Neural progenitor cell (in vitro differentiated cells): ENCODE measurements around the gene CREB3L2. TPM values are rescaled to one million over a fixed set of nuclear protein-coding genes. Genes with fewer than 3 reads are reported as not detected.

Experiments used
- DNase-seq: peaks from one replicate; pipeline ENCODE4 v3.0.0-alpha.2; 2016; ENCODE audit warnings: low spot score
- H2AFZ ChIP-seq: fragments of 200-600 bp; sonication (generic); replicated peaks from 2 replicates; pipeline ENCODE4 v1.6.1; 2016; ENCODE audit warnings: antibody characterized with exemption
- H3F3A ChIP-seq: fragments of 200-600 bp; sonication (generic); 2 replicates; pipeline ENCODE4 v1.6.1; 2016; ENCODE audit warnings: antibody characterized with exemption, low read depth
- H3K27ac ChIP-seq: fragments of 200-600 bp; sonication (generic); 2 replicates; pipeline ENCODE4 v1.5.1; 2016; ENCODE audit warnings: mild to moderate bottlenecking
- H3K27me3 ChIP-seq: fragments of 200-600 bp; sonication (generic); 2 replicates; pipeline ENCODE4 v1.6.1; 2016; ENCODE audit warnings: mild to moderate bottlenecking, moderate library complexity
- H3K36me3 ChIP-seq: fragments of 200-600 bp; sonication (generic); 2 replicates; pipeline ENCODE4 v1.5.1; 2016
- H3K4me1 ChIP-seq: fragments of 200-600 bp; sonication (generic); 2 replicates; pipeline ENCODE4 v1.6.1; 2016; ENCODE audit warnings: mixed run types
- H3K4me2 ChIP-seq: fragments of 200-600 bp; sonication (generic); 2 replicates; pipeline ENCODE4 v1.6.1; 2016
- H3K4me3 ChIP-seq: fragments of 200-600 bp; sonication (generic); 2 replicates; pipeline ENCODE4 v1.5.1; 2016
- H3K79me2 ChIP-seq: fragments of 200-600 bp; sonication (generic); 2 replicates; pipeline ENCODE4 v1.6.1; 2016; ENCODE audit warnings: low read depth
- H3K9ac ChIP-seq: fragments of 200-600 bp; sonication (generic); 2 replicates; pipeline ENCODE4 v1.6.1; 2016
- H3K9me3 ChIP-seq: fragments of 200-600 bp; sonication (generic); 2 replicates; pipeline ENCODE4 v1.5.1; 2016; ENCODE audit warnings: low read depth
- H4K20me1 ChIP-seq: fragments of 200-600 bp; sonication (generic); 2 replicates; pipeline ENCODE4 v1.6.1; 2016; ENCODE audit warnings: low read depth
- H3K27ac Mint-ChIP-seq: 3 replicates; pipeline ENCODE4 v1.8.0; 2021; ENCODE audit warnings: mixed read lengths
- H3K27me3 Mint-ChIP-seq: 2 replicates; pipeline ENCODE4 v1.8.0; 2022; ENCODE audit warnings: low read depth, mild to moderate bottlenecking, inconsistent platforms, moderate library complexity, mixed read lengths; ENCODE audit not compliant: insufficient read depth
- H3K36me3 Mint-ChIP-seq: 3 replicates; pipeline ENCODE4 v1.8.0; 2021; ENCODE audit warnings: mixed read lengths
- H3K4me1 Mint-ChIP-seq: 3 replicates; pipeline ENCODE4 v1.8.0; 2021; ENCODE audit warnings: mixed read lengths
- H3K4me3 Mint-ChIP-seq: 3 replicates; pipeline ENCODE4 v1.8.0; 2021; ENCODE audit warnings: mild to moderate bottlenecking, moderate library complexity, mixed read lengths
- H3K9me3 Mint-ChIP-seq: 3 replicates; pipeline ENCODE4 v1.8.0; 2020; ENCODE audit warnings: mixed read lengths
- CTCF ChIP-seq: fragments of 200-600 bp; sonication (generic); IDR thresholded peaks from 2 replicates; pipeline ENCODE4 v1.5.1; 2017; ENCODE audit warnings: antibody characterized with exemption, mild to moderate bottlenecking
- EZH2 ChIP-seq: fragments of 200-600 bp; sonication (generic); IDR thresholded peaks from 2 replicates; pipeline ENCODE4 v1.6.1; 2017; ENCODE audit warnings: antibody characterized with exemption, mild to moderate bottlenecking, moderate library complexity
- EZH2phosphoT487 ChIP-seq: fragments of 200-600 bp; sonication (generic); IDR thresholded peaks from 2 replicates; pipeline ENCODE4 v1.6.1; 2017; ENCODE audit warnings: antibody characterized with exemption
- total RNA-seq: library from RNA; depleted of rRNA; stranded (reverse); fragments of >200 nt; gene quantifications from 2 replicates; pipeline ENCODE4 v1.2.3, GENCODE V29; 2015; ENCODE audit warnings: low replicate concordance

CREB3L2 gene
- total RNA-seq, 1 donor from 2014 or later = 9.9 TPM

- H3K79me2 ChIP-seq = peaks cover 83% of the 10 kb centered on the region
- no peak overlapping the region for H3K9ac ChIP-seq
- peaks cover 36% of the 10 kb centered on the region for H3K36me3 Mint-ChIP-seq
- H3K4me2 ChIP-seq = no peak overlapping the region
- DNase-seq = no peak
- H3F3A ChIP-seq = no peaks in the 10 kb centered on the region
- peaks cover 4% of the 10 kb centered on the region for H3K4me1 ChIP-seq
- no peak for TF ChIP-seq CTCF
- TF ChIP-seq EZH2phosphoT487 = no peak
- TF ChIP-seq EZH2 = no peak
- no peaks in the 10 kb centered on the region for H3K9me3 ChIP-seq
- no peak overlapping the region for H3K27ac ChIP-seq
- no peaks in the 10 kb centered on the region for H3K27me3 Mint-ChIP-seq
- H3K27me3 ChIP-seq = no peaks in the 10 kb centered on the region
- no peaks in the 10 kb centered on the region for H3K36me3 ChIP-seq
- H3K27ac Mint-ChIP-seq = peak overlapping the region; percentile 55
- H3K4me3 Mint-ChIP-seq = no peak overlapping the region
- H2AFZ ChIP-seq = no peak overlapping the region
- no peak overlapping the region for H3K4me3 ChIP-seq
- H3K9me3 Mint-ChIP-seq = peaks cover 2% of the 10 kb centered on the region
- no peaks in the 10 kb centered on the region for H4K20me1 ChIP-seq
- peaks cover 16% of the 10 kb centered on the region for H3K4me1 Mint-ChIP-seq
Measured at GRCh38 chr7:137994216-137994615, 7.7 kb downstream of the CREB3L2 start.

- no peak overlapping the region for H3K4me2 ChIP-seq
- H3K79me2 ChIP-seq = peaks cover 74% of the 10 kb centered on the region
Measured at GRCh38 chr7:137993395-137993743, 8.5 kb downstream of the CREB3L2 start.

GRCh38 chr7:137992550-137993394, 9.1 kb downstream of the CREB3L2 start:
- Mint-ChIP-seq H3K4me1 (peaks cover 11% of the 10 kb centered on the region), H3K27me3 (no peaks in the 10 kb centered on the region), H3K9me3 (peaks cover 2% of the 10 kb centered on the region), H3K4me3 (no peak overlapping the region), H3K27ac (no peak overlapping the region), H3K36me3 (peaks cover 30% of the 10 kb centered on the region)
- DNase-seq = no peak
- Histone ChIP-seq H3K4me2 (no peak overlapping the region), H3F3A (no peaks in the 10 kb centered on the region), H3K9me3 (no peaks in the 10 kb centered on the region), H3K4me1 (no peaks in the 10 kb centered on the region), H3K36me3 (no peaks in the 10 kb centered on the region), H4K20me1 (no peaks in the 10 kb centered on the region), H3K4me3 (no peak overlapping the region), H3K79me2 (peaks cover 70% of the 10 kb centered on the region), H3K27ac (no peak overlapping the region), H3K27me3 (no peaks in the 10 kb centered on the region), H3K9ac (no peak overlapping the region), H2AFZ (no peak overlapping the region)
- TF ChIP-seq EZH2phosphoT487 (no peak), CTCF (no peak), EZH2 (no peak)

More at GRCh38 chr7:137993395-137993743, 8.5 kb downstream of the CREB3L2 start:
- peaks cover 3% of the 10 kb centered on the region for H3K4me1 ChIP-seq
- no peaks in the 10 kb centered on the region for H4K20me1 ChIP-seq
- TF ChIP-seq EZH2phosphoT487 (no peak), CTCF (no peak), EZH2 (no peak)
- no peak overlapping the region for H2AFZ ChIP-seq
- H3K27ac ChIP-seq = no peak overlapping the region
- H3K4me3 ChIP-seq = no peak overlapping the region
- no peak overlapping the region for H3K27ac Mint-ChIP-seq
- DNase-seq = no peak
- H3F3A ChIP-seq = no peaks in the 10 kb centered on the region
- H3K36me3 ChIP-seq = no peaks in the 10 kb centered on the region
- no peak overlapping the region for H3K4me3 Mint-ChIP-seq
- peaks cover 30% of the 10 kb centered on the region for H3K36me3 Mint-ChIP-seq
- H3K9ac ChIP-seq = no peak overlapping the region
- H3K27me3 ChIP-seq = no peaks in the 10 kb centered on the region
- H3K27me3 Mint-ChIP-seq = no peaks in the 10 kb centered on the region
- H3K9me3 Mint-ChIP-seq = peaks cover 2% of the 10 kb centered on the region
- no peaks in the 10 kb centered on the region for H3K9me3 ChIP-seq
- H3K4me1 Mint-ChIP-seq = peaks cover 9% of the 10 kb centered on the region
